ENCODE results near the gene MOXD1. TPM values are rescaled to one million over a fixed set of nuclear protein-coding genes. Genes with fewer than 3 reads are reported as not detected.

MOXD1 gene
- total and polyA plus RNA-seq, 2 of the 8 experiments (the other 6 are each of a cell fraction or from before 2014, with no cell fraction given), result 1.6 to 3.5 TPM

DNA sequence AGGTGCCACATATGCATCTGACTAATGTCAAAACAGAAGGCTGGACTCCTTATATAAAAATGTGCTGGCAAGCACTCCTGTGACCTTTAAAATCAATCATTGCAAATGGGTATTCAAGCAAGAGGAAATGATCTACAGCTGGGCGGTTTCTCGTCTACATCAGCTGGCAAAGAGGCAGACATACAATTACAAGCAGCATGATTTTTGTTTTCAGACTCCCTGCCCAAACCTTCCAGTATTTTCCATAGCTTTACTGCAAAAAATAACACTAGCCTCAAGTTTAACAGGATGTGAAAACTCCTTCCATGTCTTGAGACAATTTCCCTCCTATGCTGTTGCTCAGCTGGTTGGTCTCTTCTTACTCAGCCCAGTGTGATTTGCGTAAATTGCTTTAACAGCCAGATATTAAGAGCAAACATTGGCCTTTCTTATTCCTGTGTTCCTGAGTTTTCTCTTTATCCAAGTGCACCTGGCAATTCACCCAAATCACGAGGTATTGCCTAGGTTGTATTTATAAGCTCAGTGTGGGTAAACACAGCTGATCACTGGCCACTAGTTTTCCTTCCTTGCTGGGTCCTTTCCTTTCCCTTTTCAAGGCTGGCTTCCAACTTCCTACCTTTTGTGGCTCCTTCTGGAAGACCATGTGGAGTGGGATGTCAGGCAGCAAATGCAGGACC, 130.4 kb downstream of the MOXD1 start:
- no peak overlapping the region for H3K4me2 ChIP-seq (ENCODE audit: insufficient read depth in 1 of 2, low read depth in 2 of 2, low read length in 2 of 2)
- H2BK15ac ChIP-seq (ENCODE audit: low read length), result no peak overlapping the region
- CTCF ChIA-PET (ENCODE audit: partially characterized antibody), result interaction anchor here (0.6 to 7.6 kb wide), 6 partner anchors 9 to 1629 kb away, joined by 3 to 74 read pairs (median 8); no protein-coding TSS in a partner anchor
- no peaks in the 10 kb centered on the region for H3K27me3 ChIP-seq (replicated peaks in 1 of 4; ENCODE audit: control insufficient read depth in 3 of 4, extremely low read depth in 1 of 4, insufficient read depth in 3 of 4, low read length in 3 of 4)
- FAIRE-seq, result no peak
- H3K79me2 ChIP-seq (ENCODE audit: control insufficient read depth in 1 of 2, insufficient read depth in 2 of 2, low read length in 2 of 2), result no peaks in the 10 kb centered on the region
- H2AFZ ChIP-seq (ENCODE audit: low read length), result 0 out of 2 replicates have a peak overlapping the region, but pooled peaks have one; percentile 26
- H2BK20ac ChIP-seq (ENCODE audit: low read length), result no peak overlapping the region
- no peaks in the 10 kb centered on the region for H4K20me1 ChIP-seq (replicated peaks in 1 of 2; ENCODE audit: control insufficient read depth in 1 of 2, insufficient read depth in 2 of 2, low read length in 2 of 2)
- 81% methylated on average over 4 of the region's 4 CpGs; no CpG with 5 or more reads in 1 of the 2 experiments for WGBS, 2 experiments (ENCODE audit: extremely low coverage in 1 of 2, insufficient coverage in 1 of 2, insufficient read length in 1 of 2, insufficient replicate concordance in 2 of 2, low coverage in 1 of 2, low lambda C conversion rate in 2 of 2, missing lambda C conversion rate in 1 of 2)
- no peaks in the 10 kb centered on the region; the same call in 1 of the 2 replicates for H3K79me1 ChIP-seq (ENCODE audit: low read depth, low read length)
- POLR2A ChIA-PET (ENCODE audit: partially characterized antibody), result interaction anchor here (0.6 to 1.2 kb wide), 2 partner anchors 17 to 225 kb away, joined by 3 read pairs; no protein-coding TSS in a partner anchor
- H3K27ac ChIP-seq (ENCODE audit: low read depth, low read length), result no peak overlapping the region
- H3K9me3 ChIP-seq (ENCODE audit: insufficient read depth in 2 of 2, low read depth in 1 of 2, low read length in 1 of 2), result no peaks in the 10 kb centered on the region
- H3K23me2 ChIP-seq (ENCODE audit: low read depth, low read length), result no peaks in the 10 kb centered on the region
- no peak overlapping the region for H3K56ac ChIP-seq (replicated peaks; ENCODE audit: insufficient read length, low read depth, low read length)
- H3K9ac ChIP-seq (replicated peaks in 1 of 4; ENCODE audit: extremely low read depth in 1 of 4, low read depth in 3 of 4, low read length in 3 of 4), result no peak overlapping the region
- no peak for DNase-seq (ENCODE audit: low read depth in 1 of 2, low spot score in 2 of 2)
- no peak overlapping the region for H4K91ac ChIP-seq (replicated peaks; ENCODE audit: insufficient read length, low read length)
- no peak overlapping the region for H3K4ac ChIP-seq (replicated peaks; ENCODE audit: insufficient read length, low read depth, low read length)
- H4K8ac ChIP-seq (ENCODE audit: extremely low read depth, insufficient read depth, low read length), result no peak overlapping the region
- H2BK12ac ChIP-seq (ENCODE audit: low read depth, low read length), result no peak overlapping the region
- H4K5ac ChIP-seq (ENCODE audit: insufficient read length, low read depth, low read length), result no peak overlapping the region
- H3K36me3 ChIP-seq (ENCODE audit: control insufficient read depth in 2 of 4, insufficient read depth in 4 of 4, low read length in 3 of 4), result no peaks in the 10 kb centered on the region
- H3K4me3 ChIP-seq (ENCODE audit: extremely low read depth in 1 of 4, insufficient read depth in 2 of 4, low read depth in 3 of 4, low read length in 4 of 4), result no peak overlapping the region
- H2BK5ac ChIP-seq (ENCODE audit: low read depth, low read length), result no peak overlapping the region
- H2BK120ac ChIP-seq (replicated peaks; ENCODE audit: low read depth, low read length), result no peak overlapping the region
- H3K14ac ChIP-seq (ENCODE audit: insufficient read length), result no peak overlapping the region
- H2AK5ac ChIP-seq (ENCODE audit: low read depth, low read length), result no peak overlapping the region
- no peak overlapping the region for H3K23ac ChIP-seq (ENCODE audit: insufficient read length)
- H3K18ac ChIP-seq (ENCODE audit: extremely low read depth, low read length), result no peak overlapping the region
- no peaks in the 10 kb centered on the region for H3K4me1 ChIP-seq (replicated peaks in 1 of 4; ENCODE audit: control insufficient read depth in 3 of 4, insufficient read depth in 4 of 4, low read length in 3 of 4)
